A549 (cell line): Measurements from ENCODE around the gene PTPRE.

Experiments
- BHLHE40 ChIP-seq: IDR thresholded peaks from 2 replicates; pipeline ENCODE4 v1.6.1; 2012; ENCODE audit warnings: low read depth, low read length, inconsistent platforms
- CBX2 ChIP-seq: fragments of 200-600 bp; sonication (generic); IDR thresholded peaks from 2 replicates; pipeline ENCODE4 v1.6.1; 2016; ENCODE audit warnings: low read depth, mild to moderate bottlenecking, borderline replicate concordance
- CEBPB ChIP-seq, 2 experiments: fragments of >200 bp in 1 of 2; sonication (Bioruptor Twin) in 1 of 2; formaldehyde crosslinking in 1 of 2; IDR thresholded peaks; 2 replicates each; pipeline ENCODE4 v1.6.1; 2012 to 2016
- CHD4 ChIP-seq: fragments of 200-600 bp; sonication (generic); IDR thresholded peaks from 2 replicates; pipeline ENCODE4 v1.6.1; 2016; ENCODE audit warnings: antibody characterized with exemption, mild to moderate bottlenecking, borderline replicate concordance
- GATA3 ChIP-seq: IDR thresholded peaks from 2 replicates; pipeline ENCODE4 v1.6.1; 2012; ENCODE audit warnings: borderline replicate concordance
- SMC3 ChIP-seq: fragments of >200 bp; sonication (Bioruptor Twin); formaldehyde crosslinking; IDR thresholded peaks from 3 replicates; pipeline ENCODE4 v1.6.1; 2018; ENCODE audit warnings: inconsistent platforms
- SREBF2 ChIP-seq: fragments of 450-650 bp; IDR thresholded peaks from 2 replicates; pipeline ENCODE4 v1.6.1; 2014; ENCODE audit warnings: mild to moderate bottlenecking, moderate library complexity
- TF ChIP-seq, protein P1 (sequence below): fragments of >200 bp; sonication (Bioruptor Twin); formaldehyde crosslinking; IDR thresholded peaks from 3 replicates; pipeline ENCODE4 v1.5.1; 2016
- TF ChIP-seq, protein P2 (sequence below): fragments of 250-450 bp; sonication (Bioruptor Pico); IDR thresholded peaks from 2 replicates; pipeline ENCODE4 v1.5.0; 2021; ENCODE audit warnings: mild to moderate bottlenecking, moderate library complexity, borderline replicate concordance

DNA sequence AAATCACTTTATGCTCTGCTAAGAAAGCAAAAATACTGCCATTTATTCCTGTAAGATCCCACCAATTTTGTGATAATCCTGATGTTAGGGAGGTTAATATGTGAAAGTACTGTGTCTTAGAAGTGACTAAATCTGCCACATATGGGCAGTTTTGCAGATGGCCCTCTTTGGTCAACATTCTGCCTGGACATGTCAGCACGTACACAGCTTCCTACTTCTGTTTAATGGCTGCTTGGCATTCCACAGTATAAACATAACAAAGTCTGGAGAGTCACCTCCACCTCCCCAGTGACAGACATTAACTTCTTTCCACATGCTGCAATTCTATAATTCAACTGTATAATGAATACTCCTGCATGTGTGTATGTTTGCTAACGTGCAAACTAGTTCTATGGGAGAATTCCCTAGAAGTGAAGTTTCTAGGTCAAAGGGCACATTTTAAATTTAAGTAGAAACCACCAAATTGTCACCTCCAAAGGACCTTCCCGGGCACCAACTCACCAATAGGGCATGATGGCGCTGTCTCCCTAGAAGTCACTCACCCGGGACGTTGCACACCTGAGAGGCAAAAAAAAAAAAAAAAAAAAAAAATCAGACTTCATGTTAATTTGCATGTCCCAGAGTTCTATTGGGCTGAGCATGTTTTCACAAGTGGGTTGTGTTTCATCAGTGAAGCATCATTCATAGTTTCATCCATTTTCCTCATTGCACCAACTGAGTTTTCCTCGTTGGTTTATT lies 180.4 kb downstream of the PTPRE start:
- TF ChIP-seq, protein P1, sequence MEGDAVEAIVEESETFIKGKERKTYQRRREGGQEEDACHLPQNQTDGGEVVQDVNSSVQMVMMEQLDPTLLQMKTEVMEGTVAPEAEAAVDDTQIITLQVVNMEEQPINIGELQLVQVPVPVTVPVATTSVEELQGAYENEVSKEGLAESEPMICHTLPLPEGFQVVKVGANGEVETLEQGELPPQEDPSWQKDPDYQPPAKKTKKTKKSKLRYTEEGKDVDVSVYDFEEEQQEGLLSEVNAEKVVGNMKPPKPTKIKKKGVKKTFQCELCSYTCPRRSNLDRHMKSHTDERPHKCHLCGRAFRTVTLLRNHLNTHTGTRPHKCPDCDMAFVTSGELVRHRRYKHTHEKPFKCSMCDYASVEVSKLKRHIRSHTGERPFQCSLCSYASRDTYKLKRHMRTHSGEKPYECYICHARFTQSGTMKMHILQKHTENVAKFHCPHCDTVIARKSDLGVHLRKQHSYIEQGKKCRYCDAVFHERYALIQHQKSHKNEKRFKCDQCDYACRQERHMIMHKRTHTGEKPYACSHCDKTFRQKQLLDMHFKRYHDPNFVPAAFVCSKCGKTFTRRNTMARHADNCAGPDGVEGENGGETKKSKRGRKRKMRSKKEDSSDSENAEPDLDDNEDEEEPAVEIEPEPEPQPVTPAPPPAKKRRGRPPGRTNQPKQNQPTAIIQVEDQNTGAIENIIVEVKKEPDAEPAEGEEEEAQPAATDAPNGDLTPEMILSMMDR, result no peak
- TF ChIP-seq GATA3, result no peak
- TF ChIP-seq CEBPB (IDR thresholded peaks at IDR 0.05), result no peak
- TF ChIP-seq, protein P2, sequence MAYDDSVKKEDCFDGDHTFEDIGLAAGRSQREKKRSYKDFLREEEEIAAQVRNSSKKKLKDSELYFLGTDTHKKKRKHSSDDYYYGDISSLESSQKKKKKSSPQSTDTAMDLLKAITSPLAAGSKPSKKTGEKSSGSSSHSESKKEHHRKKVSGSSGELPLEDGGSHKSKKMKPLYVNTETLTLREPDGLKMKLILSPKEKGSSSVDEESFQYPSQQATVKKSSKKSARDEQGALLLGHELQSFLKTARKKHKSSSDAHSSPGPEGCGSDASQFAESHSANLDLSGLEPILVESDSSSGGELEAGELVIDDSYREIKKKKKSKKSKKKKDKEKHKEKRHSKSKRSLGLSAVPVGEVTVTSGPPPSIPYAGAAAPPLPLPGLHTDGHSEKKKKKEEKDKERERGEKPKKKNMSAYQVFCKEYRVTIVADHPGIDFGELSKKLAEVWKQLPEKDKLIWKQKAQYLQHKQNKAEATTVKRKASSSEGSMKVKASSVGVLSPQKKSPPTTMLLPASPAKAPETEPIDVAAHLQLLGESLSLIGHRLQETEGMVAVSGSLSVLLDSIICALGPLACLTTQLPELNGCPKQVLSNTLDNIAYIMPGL (CRISPR knock-in tag), result no peak
- TF ChIP-seq SMC3, result no peak
- TF ChIP-seq BHLHE40, result no peak
- no peak for TF ChIP-seq SREBF2
- TF ChIP-seq CHD4, result no peak
- no peak for TF ChIP-seq CBX2
